Measurements from ENCODE around the gene MRPL19. TPM values are rescaled to one million over a fixed set of nuclear protein-coding genes. Genes with fewer than 3 reads are reported as not detected.

Gene MRPL19
- total and polyA plus RNA-seq, 2 of the 13 experiments (the other 11 are each of a cell fraction or from before 2014, with no cell fraction given), result 43.2 to 163 TPM

GRCh38 chr2:75622929-75623328 is 23.7 kb upstream of the MRPL19 start (continued):
- TF ChIP-seq ZNF609 (CRISPR knock-in tag; IDR thresholded peaks at IDR 0.05; ENCODE audit: borderline replicate concordance) (no peak), RFX1 (IDR thresholded peaks at IDR 0.05) (no peak), MIER2 (CRISPR knock-in tag; IDR thresholded peaks at IDR 0.05) (0 out of 2 replicates have a peak, but pooled peaks have one; percentile 45)

GRCh38 chr2:75627902-75628504 is 18.6 kb upstream of the MRPL19 start:
- WGBS (ENCODE audit: low lambda C conversion rate), result 1% methylated on average over 4 of the region's 4 CpGs
- H3K79me2 ChIP-seq (ENCODE audit: insufficient read depth, low read length), result no peaks in the 10 kb centered on the region
- no peak overlapping the region for H3K4me3 ChIP-seq (replicated peaks in 1 of 3; ENCODE audit: insufficient read depth in 1 of 3, low read depth in 2 of 3, low read length in 3 of 3)
- no peak overlapping the region for H2AFZ ChIP-seq (ENCODE audit: low read length)
- H3K36me3 ChIP-seq (replicated peaks in 1 of 2; ENCODE audit: control insufficient read depth in 1 of 2, insufficient read depth in 2 of 2, low read length in 2 of 2), result no peaks in the 10 kb centered on the region
- H3K4me2 ChIP-seq (ENCODE audit: low read depth, low read length), result no peak overlapping the region
- intact Hi-C loops (cut with micrococcal nuclease; ENCODE audit: unreplicated experiment), result loop anchor here (1.0 kb wide), 2 partner anchors 19 to 164 kb away; no protein-coding TSS in a partner anchor
- DNase-seq (ENCODE audit: low spot score) (peak; percentile 75), FAIRE-seq (peak; percentile 92), ATAC-seq (peak; percentile 96)
- H3K4me1 ChIP-seq (ENCODE audit: insufficient read depth, low read length), result no peaks in the 10 kb centered on the region
- in situ Hi-C loops (cut with HindIII; ENCODE audit: extremely low pct_ligation_motif_present, low pct_unique_long_range_greater_than_20kb), result no loop called here
- H3K27ac ChIP-seq (ENCODE audit: extremely low read length, insufficient read depth, low read length), result no peak overlapping the region
- H3K9me3 ChIP-seq (ENCODE audit: low read length), result no peaks in the 10 kb centered on the region
- no TSS peak for BruUV-seq (replicated peaks)
- peaks cover 0 to 26% of the 10 kb centered on the region in 2 experiments; a peak in 2 of 5 replicates for H3K27me3 ChIP-seq (ENCODE audit: control insufficient read depth in 1 of 2, insufficient read depth in 2 of 2, low read length in 2 of 2)
- CTCF ChIA-PET (ENCODE audit: low intra/inter-chr PET ratio, low total read pairs), result interaction anchor here (1.2 to 3.5 kb wide), 3 partner anchors 162 to 938 kb away, joined by 3 to 92 read pairs (median 3); no protein-coding TSS in a partner anchor
- POLR2A ChIA-PET, result interaction anchor here (0.6 to 1.2 kb wide), 5 partner anchors 19 to 166 kb away, joined by 3 to 7 read pairs (median 4); partner anchors contain the start of gene MRPL19
- no peak overlapping the region for H3K9ac ChIP-seq (ENCODE audit: insufficient read depth, low read depth, low read length)
- H4K20me1 ChIP-seq (ENCODE audit: insufficient read depth, low read length), result no peaks in the 10 kb centered on the region
- TF ChIP-seq KLF16 (CRISPR knock-in tag; IDR thresholded peaks at IDR 0.05) (peak in 1 of 2 experiments; percentile 61; a peak in 2 of 4 replicates), MAFG (CRISPR knock-in tag; IDR thresholded peaks at IDR 0.05) (no peak), GATAD2A (CRISPR knock-in tag; IDR thresholded peaks at IDR 0.05) (0 out of 2 replicates have a peak, but pooled peaks have one; percentile 16), PATZ1 (CRISPR knock-in tag; IDR thresholded peaks at IDR 0.05) (peak; percentile 37; the same call in 1 of the 2 replicates), FOSL2 (CRISPR knock-in tag; IDR thresholded peaks at IDR 0.05) (0 out of 2 replicates have a peak, but pooled peaks have one; percentile 27), XRCC5 (optimal IDR thresholded peaks at IDR 0.05; ENCODE audit: low read length) (peak; percentile 76), ZNF20 (CRISPR knock-in tag; IDR thresholded peaks at IDR 0.05) (no peak), ELF3 (CRISPR knock-in tag; IDR thresholded peaks at IDR 0.05) (peak; percentile 57; the same call in 1 of the 2 replicates), TCF7 (IDR thresholded peaks at IDR 0.05; ENCODE audit: low read depth) (no peak), TEAD2 (CRISPR knock-in tag; IDR thresholded peaks at IDR 0.05) (no peak), SMC3 (IDR thresholded peaks at IDR 0.05; ENCODE audit: low read length) (peak; percentile 98), ISL2 (CRISPR knock-in tag; IDR thresholded peaks at IDR 0.05) (no peak)
- TF ChIP-seq, protein P1, sequence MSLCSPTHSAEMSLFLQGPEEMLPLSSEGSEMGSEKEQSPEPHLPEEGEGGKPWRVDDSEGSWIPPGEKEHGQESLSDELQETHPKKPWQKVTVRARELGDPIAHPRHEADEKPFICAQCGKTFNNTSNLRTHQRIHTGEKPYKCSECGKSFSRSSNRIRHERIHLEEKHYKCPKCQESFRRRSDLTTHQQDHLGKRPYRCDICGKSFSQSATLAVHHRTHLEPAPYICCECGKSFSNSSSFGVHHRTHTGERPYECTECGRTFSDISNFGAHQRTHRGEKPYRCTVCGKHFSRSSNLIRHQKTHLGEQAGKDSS (CRISPR knock-in tag; IDR thresholded peaks at IDR 0.05; ENCODE audit: borderline replicate concordance, low read depth), result no peak

Data from HepG2 (cell line).